ENCODE results near the gene HNRNPR.
A peak's percentile ranks its signal among the peaks of the same experiment; 100 is the strongest.
"Not testable (repeated sequence)": the region's sequence is repeated elsewhere in the genome, so short reads cannot be mapped to it uniquely, and the experiment has no call there.

Gene HNRNPR

GRCh38 chr1:23337869-23338268 lies 6.2 kb downstream of the HNRNPR start:
- ChIA-PET CTCF (interaction anchor here (0.6 kb wide), 1 partner anchor 63 kb away, joined by 3 read pairs; no protein-coding TSS in a partner anchor), POLR2A (ENCODE audit: low non-redundant PET) (no interaction called here)
- no peak for DNase-seq (ENCODE audit: low spot score)
- TF ChIP-seq CTCF (conservative IDR thresholded peaks at IDR 0.05; ENCODE audit: low read depth) = no peak
- no peak overlapping the region for H3K27ac ChIP-seq

- ChIA-PET CTCF (interaction anchor here (0.6 kb wide), 1 partner anchor 13 kb away, joined by 4 read pairs; no protein-coding TSS in a partner anchor), POLR2A (ENCODE audit: low non-redundant PET) (no interaction called here)
- peak overlapping the region; percentile 24; the same call in 1 of the 2 replicates for H3K27ac ChIP-seq
- no peak for TF ChIP-seq CTCF (conservative IDR thresholded peaks at IDR 0.05; ENCODE audit: low read depth)
- no peak for DNase-seq (ENCODE audit: low spot score)
Observed at GRCh38 chr1:23331713-23332112, 12.4 kb downstream of the HNRNPR start.

GRCh38 chr1:23330846-23331245 lies 13.2 kb downstream of the HNRNPR start:
- ChIA-PET POLR2A (ENCODE audit: low non-redundant PET) (no interaction called here), CTCF (no interaction called here)
- DNase-seq (ENCODE audit: low spot score) = no peak
- no peak for TF ChIP-seq CTCF (conservative IDR thresholded peaks at IDR 0.05; ENCODE audit: low read depth)
- no peak overlapping the region for H3K27ac ChIP-seq

GRCh38 chr1:23325393-23325792 lies 18.7 kb downstream of the HNRNPR start:
- ChIA-PET POLR2A (ENCODE audit: low non-redundant PET) (no interaction called here), CTCF (interaction anchor here (0.5 to 0.7 kb wide), 2 partner anchors 79 to 1454 kb away, joined by 3 to 5 read pairs; no protein-coding TSS in a partner anchor)
- no peak overlapping the region for H3K27ac ChIP-seq
- no peak for DNase-seq (ENCODE audit: low spot score)
- TF ChIP-seq CTCF (conservative IDR thresholded peaks at IDR 0.05; ENCODE audit: low read depth) = no peak

- no peak overlapping the region for H3K27ac ChIP-seq
- ChIA-PET CTCF (no interaction called here), POLR2A (ENCODE audit: low non-redundant PET) (no interaction called here)
- TF ChIP-seq CTCF (conservative IDR thresholded peaks at IDR 0.05; ENCODE audit: low read depth) = no peak
- DNase-seq (ENCODE audit: low spot score) = no peak
Observed at GRCh38 chr1:23322770-23323169, 21.3 kb downstream of the HNRNPR start.

GRCh38 chr1:23310280-23310679 lies 33.8 kb downstream of the HNRNPR start:
- H3K27ac ChIP-seq = peak overlapping the region; percentile 49
- CTCF ChIA-PET; DNase-seq (ENCODE audit: low spot score); POLR2A ChIA-PET (ENCODE audit: low non-redundant PET): not testable (repeated sequence)

- CTCF ChIA-PET = no interaction called here
- no peak for TF ChIP-seq CTCF (conservative IDR thresholded peaks at IDR 0.05; ENCODE audit: low read depth)
- no peak for DNase-seq (ENCODE audit: low spot score)
- no peak overlapping the region for H3K27ac ChIP-seq
- POLR2A ChIA-PET (ENCODE audit: low non-redundant PET) = no interaction called here
Observed at GRCh38 chr1:23304140-23304620, 39.9 kb downstream of the HNRNPR start.

All from RWPE1 (cell line).